ENCODE data around the gene FIGN.

DNA sequence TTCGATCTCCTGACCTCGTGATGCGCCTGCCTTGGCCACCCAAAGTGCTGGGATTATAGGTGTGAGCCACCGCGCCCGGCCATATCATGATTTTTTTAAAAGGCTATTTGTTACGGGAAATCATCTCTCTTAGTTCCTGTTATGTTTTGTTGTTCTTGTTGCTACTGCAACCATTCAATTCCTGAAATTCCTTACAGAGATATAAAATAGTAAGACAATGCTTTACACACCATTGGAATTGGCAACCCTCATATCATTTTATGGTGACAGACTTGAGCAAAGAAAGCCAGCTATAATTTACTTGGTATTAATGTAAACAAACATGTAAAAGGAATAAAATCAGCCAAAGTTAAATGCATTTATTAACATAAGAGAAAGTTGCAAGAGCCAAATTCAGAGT lies 163.0 kb downstream of the FIGN start:
- TF ChIP-seq SP2 (IDR thresholded peaks at IDR 0.05; ENCODE audit: low read length) (no peak), FOSL1 (IDR thresholded peaks at IDR 0.05; ENCODE audit: insufficient read depth, low read depth, low read length) (no peak)
- TF ChIP-seq, protein P1, sequence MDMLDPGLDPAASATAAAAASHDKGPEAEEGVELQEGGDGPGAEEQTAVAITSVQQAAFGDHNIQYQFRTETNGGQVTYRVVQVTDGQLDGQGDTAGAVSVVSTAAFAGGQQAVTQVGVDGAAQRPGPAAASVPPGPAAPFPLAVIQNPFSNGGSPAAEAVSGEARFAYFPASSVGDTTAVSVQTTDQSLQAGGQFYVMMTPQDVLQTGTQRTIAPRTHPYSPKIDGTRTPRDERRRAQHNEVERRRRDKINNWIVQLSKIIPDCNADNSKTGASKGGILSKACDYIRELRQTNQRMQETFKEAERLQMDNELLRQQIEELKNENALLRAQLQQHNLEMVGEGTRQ (IDR thresholded peaks at IDR 0.05; ENCODE audit: low read length) = no peak

Measured in H1 (cell line).